GM18870 (cell line): Measurements from ENCODE around the gene CRYBB1.

Experiments
- ATAC-seq: cut with Tn5 transposase; IDR thresholded peaks from one replicate; pipeline ENCODE4 v1.9.1; 2021; ENCODE audit warnings: moderate library complexity; ENCODE audit not compliant: unreplicated experiment

CRYBB1 gene

GRCh38 chr22:26617271-26618199 lies at the start of gene CRYBB1:
Gene CRYBB1 (minus strand): TSS chr22:26618027. CDS start chr22:26616319, 1,708 bp downstream.
- ATAC-seq, result no peak

DNA sequence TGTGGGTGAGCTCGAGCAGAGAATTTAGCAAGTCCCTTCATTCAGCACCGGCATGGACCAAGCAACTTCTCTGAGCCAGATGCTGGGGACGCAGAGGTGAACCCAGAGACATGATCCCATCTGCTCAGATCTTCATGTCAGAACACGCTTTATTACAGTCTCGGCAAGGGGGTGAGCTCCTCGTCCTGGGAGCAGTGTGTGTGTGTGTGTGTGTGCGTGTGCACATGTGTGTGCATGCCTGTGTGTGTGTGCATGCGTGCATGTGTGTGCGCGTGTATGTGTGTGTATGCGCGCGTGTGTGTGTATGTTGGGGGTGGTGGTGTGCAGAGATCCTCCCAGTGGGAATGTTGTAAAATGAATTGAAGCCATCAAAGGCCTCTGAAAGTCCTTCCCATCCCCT lies 49.3 kb upstream of the CRYBB1 start:
- ATAC-seq, result no peak

- ATAC-seq, result peak; percentile 14
Observed at GRCh38 chr22:26665813-26666231, 48.0 kb upstream of the CRYBB1 start.

GRCh38 chr22:26663374-26663923 lies 45.6 kb upstream of the CRYBB1 start:
- ATAC-seq, result no peak

DNA sequence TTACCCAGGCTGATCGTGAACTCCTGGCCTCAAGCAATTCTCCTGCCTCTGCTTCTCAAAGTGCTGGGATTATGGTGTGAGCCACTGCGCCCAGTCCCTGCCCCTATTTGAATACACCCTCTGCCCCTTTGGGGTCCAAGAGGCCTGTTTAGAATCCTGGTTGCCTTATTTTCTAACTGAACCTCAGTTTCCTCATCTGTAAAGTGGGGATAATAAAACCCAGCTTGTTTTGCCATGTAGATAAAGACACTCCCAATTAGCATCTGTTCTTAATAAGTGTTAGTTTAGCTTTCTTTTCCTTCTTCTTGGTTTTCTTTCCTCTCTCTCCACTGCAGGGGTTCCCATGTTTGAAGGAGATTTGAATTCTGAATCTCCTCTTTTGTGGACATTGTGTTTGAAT lies 44.3 kb upstream of the CRYBB1 start:
- no peak for ATAC-seq

DNA sequence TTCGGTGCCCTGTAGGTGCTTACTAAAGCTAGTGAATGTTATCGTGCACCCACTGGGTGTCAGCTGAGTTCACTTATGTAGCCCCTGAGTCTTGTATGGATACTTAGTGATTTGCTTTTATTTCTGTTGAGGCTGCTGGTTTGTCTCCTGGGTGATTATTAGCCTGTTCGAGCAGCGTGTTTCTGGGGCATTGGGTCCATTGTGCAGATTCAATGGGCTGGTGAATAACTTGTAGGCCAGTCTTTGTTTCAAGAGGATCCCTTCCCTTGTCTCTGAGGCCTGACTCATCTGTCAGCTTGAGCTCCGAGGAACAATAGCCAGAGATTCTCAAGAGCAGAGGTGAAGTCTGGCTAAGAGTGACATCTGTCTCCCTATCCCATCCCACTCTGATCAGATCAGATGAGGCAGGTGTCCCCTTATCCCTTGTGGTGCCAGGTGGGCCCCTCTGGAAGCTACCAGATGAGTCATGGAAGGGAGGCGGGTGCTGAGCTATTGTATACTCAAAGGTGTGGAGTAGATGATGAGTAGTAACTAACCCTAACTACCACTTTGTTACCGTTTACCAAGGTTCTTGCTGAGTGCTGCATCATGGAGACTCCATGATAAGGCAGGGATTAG lies 43.2 kb upstream of the CRYBB1 start:
- ATAC-seq, result no peak

DNA sequence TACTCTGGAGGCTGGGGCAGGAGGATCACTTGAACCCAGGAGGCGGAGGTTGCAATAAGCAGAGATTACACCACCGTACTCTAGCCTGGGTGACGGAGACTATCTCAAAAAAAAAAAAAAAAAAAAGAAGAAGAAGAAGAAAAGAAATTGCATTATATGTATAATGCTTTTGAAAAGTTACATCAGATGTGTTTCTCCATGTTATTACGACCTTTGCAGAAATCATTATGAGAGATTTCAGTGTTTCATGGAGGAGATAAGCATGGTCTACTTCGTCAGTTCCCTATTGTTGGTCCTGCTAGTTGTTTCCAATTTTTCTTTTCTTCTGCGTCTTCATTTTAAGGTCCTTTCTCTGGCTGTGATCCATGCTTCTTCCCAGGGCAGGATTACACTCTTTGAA lies 42.5 kb upstream of the CRYBB1 start:
- no peak for ATAC-seq

DNA sequence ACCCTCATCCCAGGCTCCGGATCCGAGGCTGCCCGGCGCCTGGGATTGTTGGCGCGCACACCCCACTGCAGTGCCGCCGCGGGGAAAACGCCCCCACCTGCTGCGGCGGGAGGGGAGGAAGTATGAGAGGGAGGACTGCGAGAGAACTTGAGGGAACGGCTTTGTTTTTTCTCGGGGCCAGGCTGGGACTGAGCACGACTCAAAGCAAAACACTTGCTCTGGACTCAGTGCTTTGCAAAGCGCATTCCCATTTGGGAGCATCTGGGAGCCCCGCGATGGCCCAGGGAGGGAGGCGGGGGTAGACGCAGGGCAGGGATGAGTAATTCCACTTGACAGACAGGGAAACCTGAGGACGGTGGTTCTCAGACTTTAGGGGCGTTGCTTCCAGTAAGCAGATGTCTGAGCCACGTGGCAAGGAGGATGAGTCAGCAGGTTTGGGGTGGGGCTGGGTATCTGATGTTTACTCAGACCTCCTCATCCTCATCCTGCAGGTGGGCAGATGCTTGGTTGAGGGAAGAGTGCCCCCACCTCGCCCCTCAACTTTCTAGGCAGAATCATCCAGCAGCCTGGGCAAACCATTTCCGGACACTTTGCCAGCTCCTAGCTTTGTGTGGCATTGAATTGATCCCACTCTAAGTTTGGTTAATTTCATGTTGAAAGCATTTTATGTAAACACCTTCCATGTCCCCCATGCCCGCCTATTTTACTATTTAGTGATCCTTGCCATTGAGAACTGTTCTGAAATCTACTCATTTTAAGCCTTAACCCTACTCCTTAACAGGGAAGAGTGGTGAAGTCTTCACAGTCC lies 41.0 kb upstream of the CRYBB1 start:
- ATAC-seq, result no peak

DNA sequence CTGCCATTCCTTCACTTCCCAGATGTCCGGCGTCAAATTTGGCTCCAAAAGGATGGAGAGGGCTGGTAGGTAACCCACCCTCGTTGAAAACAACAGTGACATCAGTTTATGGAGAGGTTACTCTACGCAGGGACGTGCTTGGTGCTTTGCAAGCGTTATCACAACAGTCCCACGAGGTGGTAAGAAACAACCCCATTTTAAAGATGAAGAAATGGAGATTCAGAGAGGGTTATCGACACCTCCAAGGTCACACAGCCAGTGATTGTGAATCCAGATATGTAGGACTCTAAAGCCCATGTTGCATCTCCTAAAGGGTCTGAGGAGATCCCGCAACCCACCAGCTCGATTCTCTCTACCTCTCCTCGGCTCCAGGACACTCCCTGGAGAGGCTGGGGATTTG lies 40.3 kb upstream of the CRYBB1 start:
- ATAC-seq, result no peak

DNA sequence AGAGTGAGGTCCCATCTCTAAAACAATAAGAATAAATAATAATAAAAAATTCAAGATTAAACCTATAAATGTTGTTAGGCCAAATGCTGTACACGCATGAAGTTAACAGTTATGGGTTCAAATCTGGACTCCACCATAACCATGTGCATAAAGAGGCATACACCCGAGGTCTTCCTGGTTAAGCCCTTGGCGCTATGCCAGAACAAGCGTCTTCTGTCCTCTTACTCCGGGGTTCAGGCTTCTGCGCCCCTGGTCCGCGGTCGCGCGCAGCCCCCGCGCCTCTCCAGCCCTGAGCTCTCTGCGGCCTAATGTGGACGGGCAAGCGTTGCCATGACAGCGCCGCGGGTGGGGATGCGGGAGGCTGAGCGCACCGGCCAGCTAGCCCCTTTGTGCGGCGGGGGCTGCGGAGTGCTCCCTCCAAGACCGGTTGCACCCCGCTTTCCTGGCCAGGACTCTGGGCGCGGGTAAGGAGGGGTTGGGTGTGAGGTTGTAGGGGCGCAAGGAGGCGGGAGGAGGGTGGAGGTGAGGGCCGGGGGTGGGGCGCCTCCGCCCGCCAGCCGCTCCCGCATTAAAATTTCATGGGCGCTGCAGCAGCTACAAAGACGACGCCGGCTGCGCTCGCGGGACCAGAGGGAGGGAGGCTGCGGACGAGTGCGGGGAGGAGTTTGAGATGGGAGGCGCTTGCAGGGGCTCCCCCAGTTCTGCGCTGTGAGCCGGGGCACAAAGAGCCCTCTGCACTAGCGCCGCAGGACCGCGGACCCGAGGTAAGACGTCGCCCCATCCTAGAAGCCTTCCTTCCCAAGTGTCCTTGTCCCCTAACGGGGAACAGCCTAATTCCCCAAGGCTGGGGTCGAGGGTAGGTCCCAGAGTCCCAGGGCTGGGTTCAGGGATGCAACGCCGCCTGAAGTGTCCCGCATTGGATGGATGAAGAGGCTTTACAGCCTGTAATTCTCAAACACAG lies 39.3 kb upstream of the CRYBB1 start, which contains the start of gene MIAT:
MIAT (plus strand) TSS at position 698 of the 961 bp plus-strand sequence.
- no peak for ATAC-seq

GRCh38 chr22:26651815-26652214 lies 34.0 kb upstream of the CRYBB1 start:
- ATAC-seq, result no peak

- no peak for ATAC-seq
Observed at GRCh38 chr22:26650722-26651421, 33.0 kb upstream of the CRYBB1 start.

DNA sequence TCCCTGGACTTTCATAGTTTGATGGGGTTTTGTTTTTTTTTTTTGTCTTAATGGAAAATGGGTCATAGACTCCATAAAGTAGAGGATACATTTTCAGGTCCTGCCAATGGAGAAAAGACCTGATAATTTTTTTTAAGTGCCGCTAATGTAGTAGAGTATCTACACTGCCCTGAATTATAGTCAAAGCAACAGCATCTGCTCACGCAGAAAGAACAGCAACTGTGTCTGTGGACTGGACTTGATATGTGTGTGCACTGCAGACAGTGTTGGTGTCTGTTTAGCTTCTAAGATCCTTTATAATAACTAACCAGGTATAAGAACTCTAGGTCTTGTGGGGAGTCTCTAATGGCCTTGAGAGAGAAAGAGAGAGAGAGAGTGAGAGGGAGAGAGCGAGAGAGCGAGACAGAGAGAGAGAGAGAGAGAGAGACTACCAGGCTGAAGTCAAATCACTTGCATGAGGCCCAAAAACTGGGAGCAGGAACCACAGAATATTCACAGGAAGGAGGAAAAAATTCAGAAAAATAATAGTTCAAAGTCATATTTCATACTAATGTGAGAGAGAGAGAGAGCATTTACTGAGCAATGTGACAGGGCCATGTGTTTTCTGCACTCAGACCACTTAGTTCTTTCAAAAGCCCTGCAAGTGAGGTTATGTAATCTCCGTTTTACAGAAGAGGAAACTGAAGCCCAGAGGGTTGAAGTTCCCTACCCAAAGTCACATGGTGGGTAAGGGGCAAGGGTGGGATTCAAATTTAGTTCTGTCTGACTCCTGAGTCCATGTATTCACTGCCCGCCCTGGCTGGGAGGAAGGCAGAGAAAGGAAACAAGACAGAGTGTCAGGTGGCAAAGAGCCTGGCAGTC lies 30.9 kb upstream of the CRYBB1 start:
- no peak for ATAC-seq

DNA sequence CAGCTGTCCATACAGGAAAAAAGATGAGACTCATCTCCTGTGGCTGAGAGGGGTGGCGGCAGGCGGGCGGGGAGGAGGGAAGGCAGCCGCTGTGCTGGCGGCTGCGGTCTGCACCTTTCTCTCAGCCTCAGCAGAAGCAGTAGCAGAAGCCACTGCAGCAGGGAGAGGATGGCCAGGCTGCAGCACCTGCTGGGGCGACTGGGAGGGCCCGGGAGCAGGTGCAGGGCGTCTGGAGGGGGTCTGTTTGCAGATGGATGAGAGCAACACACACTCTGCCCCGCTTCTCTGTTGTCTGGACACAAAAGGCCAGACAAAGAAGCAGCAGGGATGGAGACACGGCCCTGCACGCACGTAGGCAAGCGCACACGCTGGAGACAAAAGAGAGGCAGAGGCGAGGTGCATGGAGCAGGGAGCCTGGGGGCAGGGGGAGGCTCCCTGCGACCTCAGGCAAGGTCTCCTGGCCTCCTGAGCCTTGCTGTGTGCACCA lies 30.2 kb upstream of the CRYBB1 start:
- ATAC-seq, result no peak

DNA sequence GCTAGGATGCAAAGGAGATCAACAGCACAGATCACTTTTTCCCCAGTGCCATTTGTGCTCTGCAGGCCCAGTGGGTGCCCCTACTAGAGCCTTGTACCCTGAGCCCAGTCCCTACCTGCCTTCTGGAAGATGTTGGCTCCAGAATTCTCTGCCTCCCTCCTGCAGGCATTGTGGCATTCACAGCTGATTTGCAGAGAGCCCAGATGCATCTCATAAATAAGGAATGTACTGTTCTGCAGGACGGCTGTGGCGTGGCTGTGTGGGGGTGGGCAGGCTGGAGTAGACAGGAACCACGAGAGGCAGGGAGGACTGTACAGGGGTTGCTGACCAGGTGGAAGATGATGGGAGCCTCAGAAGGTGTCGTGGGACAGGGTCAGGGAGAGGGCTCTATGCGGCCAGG lies 28.3 kb upstream of the CRYBB1 start:
- no peak for ATAC-seq

GRCh38 chr22:26643418-26644100 lies 25.7 kb upstream of the CRYBB1 start:
- ATAC-seq, result no peak
